Measurements from ENCODE around the gene CLEC2B.

GRCh38 chr12:9808504-9808903 is 60.6 kb downstream of the CLEC2B start:
- TF ChIP-seq FOXM1 (IDR thresholded peaks at IDR 0.05; ENCODE audit: low read depth): no peak
- no peak for TF ChIP-seq CHD2 (IDR thresholded peaks at IDR 0.05; ENCODE audit: low read length, partially characterized antibody)

Measured in SK-N-SH (cell line).